ENCODE data around the gene TAS1R3.

DNA sequence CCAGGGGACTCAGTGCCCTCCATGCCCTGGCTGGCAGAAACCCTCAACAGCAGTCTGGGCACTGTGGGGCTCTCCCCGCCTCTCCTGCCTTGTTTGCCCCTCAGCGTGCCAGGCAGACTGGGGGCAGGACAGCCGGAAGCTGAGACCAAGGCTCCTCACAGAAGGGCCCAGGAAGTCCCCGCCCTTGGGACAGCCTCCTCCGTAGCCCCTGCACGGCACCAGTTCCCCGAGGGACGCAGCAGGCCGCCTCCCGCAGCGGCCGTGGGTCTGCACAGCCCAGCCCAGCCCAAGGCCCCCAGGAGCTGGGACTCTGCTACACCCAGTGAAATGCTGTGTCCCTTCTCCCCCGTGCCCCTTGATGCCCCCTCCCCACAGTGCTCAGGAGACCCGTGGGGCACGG is 2.8 kb upstream of the TAS1R3 start:
- TF ChIP-seq, protein P1, sequence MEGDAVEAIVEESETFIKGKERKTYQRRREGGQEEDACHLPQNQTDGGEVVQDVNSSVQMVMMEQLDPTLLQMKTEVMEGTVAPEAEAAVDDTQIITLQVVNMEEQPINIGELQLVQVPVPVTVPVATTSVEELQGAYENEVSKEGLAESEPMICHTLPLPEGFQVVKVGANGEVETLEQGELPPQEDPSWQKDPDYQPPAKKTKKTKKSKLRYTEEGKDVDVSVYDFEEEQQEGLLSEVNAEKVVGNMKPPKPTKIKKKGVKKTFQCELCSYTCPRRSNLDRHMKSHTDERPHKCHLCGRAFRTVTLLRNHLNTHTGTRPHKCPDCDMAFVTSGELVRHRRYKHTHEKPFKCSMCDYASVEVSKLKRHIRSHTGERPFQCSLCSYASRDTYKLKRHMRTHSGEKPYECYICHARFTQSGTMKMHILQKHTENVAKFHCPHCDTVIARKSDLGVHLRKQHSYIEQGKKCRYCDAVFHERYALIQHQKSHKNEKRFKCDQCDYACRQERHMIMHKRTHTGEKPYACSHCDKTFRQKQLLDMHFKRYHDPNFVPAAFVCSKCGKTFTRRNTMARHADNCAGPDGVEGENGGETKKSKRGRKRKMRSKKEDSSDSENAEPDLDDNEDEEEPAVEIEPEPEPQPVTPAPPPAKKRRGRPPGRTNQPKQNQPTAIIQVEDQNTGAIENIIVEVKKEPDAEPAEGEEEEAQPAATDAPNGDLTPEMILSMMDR (IDR thresholded peaks at IDR 0.05; ENCODE audit: low read length) = no peak
- TF ChIP-seq EZH2 (optimal IDR thresholded peaks at IDR 0.05; ENCODE audit: low read depth, low read length) (no peak), EZH2phosphoT487 (IDR thresholded peaks at IDR 0.05; ENCODE audit: low read length) (no peak)

Data from MM.1S (cell line).